Neural crest cell (in vitro differentiated cells): ENCODE measurements around the gene CUL5. TPM values are rescaled to one million over a fixed set of nuclear protein-coding genes. Genes with fewer than 3 reads are reported as not detected.

Experiments used
- DNase-seq: peaks from one replicate; pipeline ENCODE4 v3.0.0; 2021; ENCODE audit warnings: low read depth, mixed read lengths, low spot score
- H3K27ac Mint-ChIP-seq: one replicate; pipeline ENCODE4 v1.8.0; 2021; ENCODE audit warnings: mild to moderate bottlenecking, mixed read lengths; ENCODE audit not compliant: unreplicated experiment
- H3K27me3 Mint-ChIP-seq: 2 replicates; pipeline ENCODE4 v1.8.0; 2021; ENCODE audit warnings: low read depth, mild to moderate bottlenecking, mixed read lengths
- H3K36me3 Mint-ChIP-seq: 2 replicates; pipeline ENCODE4 v1.8.0; 2021; ENCODE audit warnings: low read depth, mild to moderate bottlenecking, mixed read lengths
- H3K4me1 Mint-ChIP-seq: 2 replicates; pipeline ENCODE4 v1.8.0; 2021; ENCODE audit warnings: mixed read lengths
- H3K4me3 Mint-ChIP-seq: one replicate; pipeline ENCODE4 v1.8.0; 2021; ENCODE audit warnings: mild to moderate bottlenecking, mixed read lengths
- H3K9me3 Mint-ChIP-seq: 2 replicates; pipeline ENCODE4 v1.8.0; 2021; ENCODE audit warnings: mixed read lengths
- total RNA-seq: library from RNA; stranded (reverse); gene quantifications from 2 replicates; pipeline ENCODE4 v1.2.1, GENCODE V29; 2021
- TF ChIP-seq, protein P1 (sequence below): fragments of 200-600 bp; sonication (generic); conservative IDR thresholded peaks from 2 replicates; pipeline ENCODE4 v1.5.0; 2021; ENCODE audit warnings: antibody characterized with exemption, mild to moderate bottlenecking

CUL5 gene
- total RNA-seq, 1 donor from 2014 or later: 46.3 TPM

DNA sequence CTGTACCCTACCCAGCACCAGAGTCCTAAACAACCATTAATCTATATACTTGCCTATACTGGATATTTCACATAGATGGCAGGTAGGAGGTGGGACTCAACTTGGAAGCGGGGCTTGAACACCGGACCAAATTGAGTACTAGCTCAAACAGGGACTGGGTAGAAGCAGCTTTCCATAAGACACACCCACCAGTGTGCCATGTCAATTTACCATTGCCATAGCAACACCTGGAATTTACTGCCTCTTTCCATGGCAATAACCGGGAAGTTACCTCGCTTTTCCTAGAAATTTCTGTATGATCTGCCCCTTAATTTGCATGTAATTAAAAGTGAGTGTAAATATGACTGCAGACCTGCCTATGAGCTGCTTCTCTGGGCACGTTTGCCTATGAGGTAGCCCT lies 38.6 kb upstream of the CUL5 start:
- no peaks in the 10 kb centered on the region for H3K4me1 Mint-ChIP-seq
- TF ChIP-seq, protein P1, sequence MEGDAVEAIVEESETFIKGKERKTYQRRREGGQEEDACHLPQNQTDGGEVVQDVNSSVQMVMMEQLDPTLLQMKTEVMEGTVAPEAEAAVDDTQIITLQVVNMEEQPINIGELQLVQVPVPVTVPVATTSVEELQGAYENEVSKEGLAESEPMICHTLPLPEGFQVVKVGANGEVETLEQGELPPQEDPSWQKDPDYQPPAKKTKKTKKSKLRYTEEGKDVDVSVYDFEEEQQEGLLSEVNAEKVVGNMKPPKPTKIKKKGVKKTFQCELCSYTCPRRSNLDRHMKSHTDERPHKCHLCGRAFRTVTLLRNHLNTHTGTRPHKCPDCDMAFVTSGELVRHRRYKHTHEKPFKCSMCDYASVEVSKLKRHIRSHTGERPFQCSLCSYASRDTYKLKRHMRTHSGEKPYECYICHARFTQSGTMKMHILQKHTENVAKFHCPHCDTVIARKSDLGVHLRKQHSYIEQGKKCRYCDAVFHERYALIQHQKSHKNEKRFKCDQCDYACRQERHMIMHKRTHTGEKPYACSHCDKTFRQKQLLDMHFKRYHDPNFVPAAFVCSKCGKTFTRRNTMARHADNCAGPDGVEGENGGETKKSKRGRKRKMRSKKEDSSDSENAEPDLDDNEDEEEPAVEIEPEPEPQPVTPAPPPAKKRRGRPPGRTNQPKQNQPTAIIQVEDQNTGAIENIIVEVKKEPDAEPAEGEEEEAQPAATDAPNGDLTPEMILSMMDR: no peak
- H3K27ac Mint-ChIP-seq: no peak overlapping the region
- H3K9me3 Mint-ChIP-seq: no peaks in the 10 kb centered on the region
- peaks cover 7% of the 10 kb centered on the region for H3K36me3 Mint-ChIP-seq
- no peaks in the 10 kb centered on the region for H3K27me3 Mint-ChIP-seq
- no peak overlapping the region for H3K4me3 Mint-ChIP-seq
- no peak for DNase-seq

DNA sequence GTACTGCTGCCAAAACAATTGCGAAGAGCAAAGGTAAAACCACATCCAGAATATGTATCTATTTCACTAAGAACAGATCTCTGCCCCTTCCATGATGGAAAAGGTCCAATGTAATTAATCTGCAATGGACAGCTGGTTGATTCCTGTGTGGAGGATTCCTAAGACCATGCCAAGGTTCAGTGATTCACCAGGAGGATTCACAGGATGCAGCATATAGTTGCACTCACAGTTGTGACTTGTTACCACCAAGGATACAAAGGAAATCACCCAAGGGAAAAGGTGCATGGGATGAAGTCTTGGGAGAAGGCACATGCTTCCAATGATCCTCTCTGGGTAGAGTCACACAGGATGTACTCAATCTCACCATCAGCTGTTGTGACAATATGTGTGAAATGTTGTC lies 35.1 kb upstream of the CUL5 start:
- Mint-ChIP-seq H3K27ac (no peak overlapping the region), H3K27me3 (no peaks in the 10 kb centered on the region), H3K4me1 (no peaks in the 10 kb centered on the region), H3K9me3 (no peaks in the 10 kb centered on the region), H3K36me3 (peaks cover 2% of the 10 kb centered on the region), H3K4me3 (no peak overlapping the region)
- no peak for DNase-seq
- TF ChIP-seq, protein P1: no peak

DNA sequence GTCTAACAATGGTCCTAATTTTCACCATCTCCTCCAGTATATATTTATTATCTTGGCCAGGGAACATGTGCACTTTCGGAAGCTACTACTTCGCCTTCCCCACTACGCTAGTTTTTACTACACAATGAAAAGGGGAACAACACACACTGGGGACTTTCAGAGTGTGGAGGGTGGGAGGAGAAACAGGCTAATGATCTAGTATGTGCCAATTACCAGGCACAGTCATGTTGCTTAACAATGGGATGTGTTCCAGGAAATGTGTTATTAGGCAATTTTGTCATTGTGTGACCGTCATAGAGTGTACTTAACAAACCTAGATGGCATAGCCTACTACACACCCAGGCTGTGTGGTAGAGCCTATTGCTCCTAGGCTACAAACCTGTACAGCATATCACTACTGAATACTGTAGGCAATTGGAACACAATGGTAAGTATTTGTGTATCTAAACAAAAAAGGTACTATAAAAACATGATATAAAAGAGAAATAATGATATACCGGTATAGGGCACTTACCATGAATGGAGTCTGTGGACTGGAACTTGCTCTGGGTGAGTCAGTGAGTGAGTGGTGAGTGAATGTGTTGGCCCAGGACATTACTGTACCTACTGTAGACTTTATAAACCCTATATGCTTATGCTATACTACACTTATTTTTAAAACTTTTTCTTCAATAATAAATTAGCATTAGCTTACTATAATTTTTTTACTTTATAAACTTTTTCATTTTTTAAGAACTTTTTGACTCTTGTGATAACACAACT lies 20.1 kb upstream of the CUL5 start:
- Mint-ChIP-seq H3K4me1 (no peaks in the 10 kb centered on the region), H3K27ac (no peak overlapping the region), H3K9me3 (peaks cover 11% of the 10 kb centered on the region), H3K27me3 (no peaks in the 10 kb centered on the region), H3K36me3 (no peaks in the 10 kb centered on the region), H3K4me3 (no peak overlapping the region)
- TF ChIP-seq, protein P1: no peak
- no peak for DNase-seq

DNA sequence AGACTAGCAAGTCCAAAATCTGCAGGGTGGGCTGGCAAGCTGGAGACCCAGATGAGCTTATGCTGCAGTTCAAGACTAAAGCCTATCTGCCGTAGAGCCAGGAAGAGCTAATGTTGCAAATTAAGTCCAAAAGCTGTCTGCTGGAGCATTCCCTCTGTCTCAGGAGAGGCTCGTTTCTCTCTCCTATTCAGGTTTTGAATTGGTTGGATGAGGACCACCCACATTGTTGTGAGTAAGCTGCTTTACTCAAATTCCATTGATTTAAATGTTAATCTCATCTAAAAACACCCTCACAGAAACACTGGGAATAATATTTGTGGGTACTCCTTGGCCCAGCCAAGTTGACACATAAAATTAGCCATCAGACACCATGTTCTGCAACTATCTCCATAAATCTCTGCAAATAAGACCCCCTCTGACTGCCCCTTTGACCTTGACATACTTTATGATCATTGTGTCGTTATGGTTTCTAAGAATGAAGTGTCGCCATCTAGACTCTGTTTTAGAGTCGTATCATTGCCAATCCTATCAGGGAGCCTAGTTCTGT lies 16.8 kb upstream of the CUL5 start:
- no peak overlapping the region for H3K4me3 Mint-ChIP-seq
- H3K27me3 Mint-ChIP-seq: no peaks in the 10 kb centered on the region
- no peaks in the 10 kb centered on the region for H3K36me3 Mint-ChIP-seq
- no peaks in the 10 kb centered on the region for H3K4me1 Mint-ChIP-seq
- TF ChIP-seq, protein P1: no peak
- H3K9me3 Mint-ChIP-seq: no peaks in the 10 kb centered on the region
- no peak for DNase-seq
- no peak overlapping the region for H3K27ac Mint-ChIP-seq

DNA sequence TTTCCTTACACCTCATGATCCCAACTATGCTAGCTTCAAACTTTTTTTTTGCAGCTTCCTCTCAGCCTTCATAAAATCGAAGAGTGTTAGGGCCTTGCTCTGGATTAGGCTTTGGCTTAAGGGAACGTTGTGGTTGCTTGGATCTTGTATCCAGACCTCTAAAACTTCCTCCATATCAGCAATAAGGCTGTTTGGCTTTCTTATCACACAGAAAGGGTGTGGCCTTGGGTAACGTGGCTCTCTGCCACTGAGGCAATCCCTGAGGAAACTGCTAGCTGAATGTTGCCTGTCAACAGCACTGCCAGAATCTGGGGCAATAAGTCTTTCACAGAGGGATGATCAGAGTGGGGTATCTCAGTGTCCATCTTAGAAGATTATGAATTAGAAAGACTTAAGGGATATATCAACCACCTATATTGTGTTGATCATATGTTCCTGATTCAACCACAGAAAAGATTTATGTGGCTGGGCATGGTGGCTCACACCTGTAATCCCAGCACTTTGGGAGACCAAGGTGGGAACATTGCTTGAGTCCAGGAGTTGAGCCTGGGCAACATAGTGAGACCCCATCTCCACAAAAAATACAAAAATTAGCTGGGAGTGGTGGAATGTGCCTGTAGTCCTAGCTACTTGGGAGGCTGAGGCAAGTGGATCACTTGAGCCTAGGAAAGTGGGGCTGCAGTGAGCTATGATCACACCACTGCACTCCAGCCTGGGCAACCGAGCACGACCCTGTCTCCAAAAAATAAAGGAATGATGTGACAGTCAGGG lies 12.5 kb upstream of the CUL5 start:
- H3K27me3 Mint-ChIP-seq: no peaks in the 10 kb centered on the region
- H3K36me3 Mint-ChIP-seq: no peaks in the 10 kb centered on the region
- no peak overlapping the region for H3K27ac Mint-ChIP-seq
- TF ChIP-seq, protein P1: no peak
- no peaks in the 10 kb centered on the region for H3K4me1 Mint-ChIP-seq
- no peak for DNase-seq
- no peaks in the 10 kb centered on the region for H3K9me3 Mint-ChIP-seq
- H3K4me3 Mint-ChIP-seq: no peak overlapping the region
